ENCODE results near the gene WNK2.

DNA sequence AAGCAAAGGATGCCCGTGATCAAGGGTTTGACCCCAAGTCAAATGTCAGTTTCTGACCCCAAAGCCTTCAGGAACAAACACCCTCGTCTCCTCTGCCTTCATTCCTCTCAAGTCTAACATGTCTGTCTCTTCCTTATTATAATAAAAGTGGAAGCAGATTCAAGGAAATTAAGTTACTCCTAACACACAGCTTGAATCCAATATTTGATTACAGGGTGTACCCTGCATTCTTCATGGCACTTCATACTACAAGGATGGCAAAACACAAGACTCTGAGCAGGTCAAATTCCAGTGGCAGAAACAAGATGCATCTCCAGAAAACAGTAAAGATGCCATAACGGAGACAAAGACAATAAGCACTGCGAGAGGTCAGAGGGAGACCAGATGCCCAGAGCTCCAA lies 148.4 kb downstream of the WNK2 start:
- TF ChIP-seq, protein P1, sequence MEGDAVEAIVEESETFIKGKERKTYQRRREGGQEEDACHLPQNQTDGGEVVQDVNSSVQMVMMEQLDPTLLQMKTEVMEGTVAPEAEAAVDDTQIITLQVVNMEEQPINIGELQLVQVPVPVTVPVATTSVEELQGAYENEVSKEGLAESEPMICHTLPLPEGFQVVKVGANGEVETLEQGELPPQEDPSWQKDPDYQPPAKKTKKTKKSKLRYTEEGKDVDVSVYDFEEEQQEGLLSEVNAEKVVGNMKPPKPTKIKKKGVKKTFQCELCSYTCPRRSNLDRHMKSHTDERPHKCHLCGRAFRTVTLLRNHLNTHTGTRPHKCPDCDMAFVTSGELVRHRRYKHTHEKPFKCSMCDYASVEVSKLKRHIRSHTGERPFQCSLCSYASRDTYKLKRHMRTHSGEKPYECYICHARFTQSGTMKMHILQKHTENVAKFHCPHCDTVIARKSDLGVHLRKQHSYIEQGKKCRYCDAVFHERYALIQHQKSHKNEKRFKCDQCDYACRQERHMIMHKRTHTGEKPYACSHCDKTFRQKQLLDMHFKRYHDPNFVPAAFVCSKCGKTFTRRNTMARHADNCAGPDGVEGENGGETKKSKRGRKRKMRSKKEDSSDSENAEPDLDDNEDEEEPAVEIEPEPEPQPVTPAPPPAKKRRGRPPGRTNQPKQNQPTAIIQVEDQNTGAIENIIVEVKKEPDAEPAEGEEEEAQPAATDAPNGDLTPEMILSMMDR (IDR thresholded peaks at IDR 0.05), result no peak
- no peak for TF ChIP-seq POLR2A (IDR thresholded peaks at IDR 0.05)
